IMR-90 (cell line): ENCODE results near the gene TNFRSF9. TPM values are rescaled to one million over a fixed set of nuclear protein-coding genes. Genes with fewer than 3 reads are reported as not detected.

Experiments used
- ATAC-seq: fragments of 200-7000 bp; cut with Tn5 transposase; 2 replicates; pipeline ENCODE4 v1.9.1; 2020; ENCODE audit warnings: low read depth, mild to moderate bottlenecking, moderate library complexity
- BruUV-seq: library from RNA; stranded (reverse); fragments of 400-500 nt; replicated peaks from 2 replicates; lab custom pipeline; 2021; lab: Mats Ljungman, UMichigan
- CTCF ChIA-PET: fragments of 300-600 bp; formaldehyde crosslinking; extraction: SDS; loops from one replicate; lab custom pipeline; 2021; ENCODE audit warnings: antibody characterized with exemption; lab: Yijun Ruan, JAX
- POLR2A ChIA-PET: fragments of 300-600 bp; sonication (Branson Sonifier 250); formaldehyde crosslinking; loops from one replicate; lab custom pipeline; 2022; ENCODE audit warnings: antibody characterized with exemption; ENCODE audit not compliant: unreplicated experiment; lab: Charles Lee
- DNase-seq: peaks from one replicate; pipeline ENCODE4 v3.0.0; 2013
- H2AFZ ChIP-seq: replicated peaks from 2 replicates; pipeline ENCODE3; 2013; ENCODE audit warnings: low read length, mild to moderate bottlenecking; ENCODE audit not compliant: poor library complexity
- H2AK5ac ChIP-seq: 2 replicates; pipeline ENCODE4 v1.6.1; 2013; ENCODE audit warnings: low read depth, low read length, inconsistent platforms
- H2AK9ac ChIP-seq: replicated peaks from 2 replicates; pipeline ENCODE3; 2013; ENCODE audit warnings: mild to moderate bottlenecking, low read depth, low read length, moderate library complexity; ENCODE audit not compliant: poor library complexity
- H2BK120ac ChIP-seq: 2 replicates; pipeline ENCODE4 v1.6.1; 2013; ENCODE audit warnings: low read depth, low read length, inconsistent platforms
- H2BK15ac ChIP-seq: 3 replicates; pipeline ENCODE4 v1.6.1; 2013; ENCODE audit warnings: low read depth, low read length, inconsistent platforms
- H2BK20ac ChIP-seq: 2 replicates; pipeline ENCODE4 v1.6.1; 2013; ENCODE audit warnings: low read depth, mild to moderate bottlenecking, inconsistent platforms, low read length, moderate library complexity
- H2BK5ac ChIP-seq: 2 replicates; pipeline ENCODE4 v1.6.1; 2013; ENCODE audit warnings: mild to moderate bottlenecking, low read depth, low read length, inconsistent platforms; ENCODE audit not compliant: poor library complexity, severe bottlenecking
- H3K14ac ChIP-seq: replicated peaks from 2 replicates; pipeline ENCODE4 v1.6.1; 2013; ENCODE audit warnings: low read depth, low read length, inconsistent platforms
- H3K18ac ChIP-seq: 2 replicates; pipeline ENCODE4 v1.6.1; 2013; ENCODE audit warnings: low read depth, low read length, control low read depth
- H3K23ac ChIP-seq: 2 replicates; pipeline ENCODE4 v1.6.1; 2013; ENCODE audit warnings: low read depth, low read length, inconsistent platforms
- H3K27ac ChIP-seq: 2 replicates; pipeline ENCODE4 v1.5.1; 2013; ENCODE audit warnings: mild to moderate bottlenecking, control low read depth, low read length; ENCODE audit not compliant: insufficient read depth
- H3K27me3 ChIP-seq: 2 replicates; pipeline ENCODE4 v1.6.1; 2013; ENCODE audit warnings: low read length; ENCODE audit not compliant: control insufficient read depth, insufficient read depth
- H3K36me3 ChIP-seq: 2 replicates; pipeline ENCODE4 v1.6.1; 2013; ENCODE audit warnings: low read length, mixed read lengths; ENCODE audit not compliant: control insufficient read depth, insufficient read depth
- H3K4ac ChIP-seq: 2 replicates; pipeline ENCODE4 v1.6.1; 2013; ENCODE audit warnings: low read depth, low read length, inconsistent platforms
- H3K4me1 ChIP-seq: 2 replicates; pipeline ENCODE4 v1.6.1; 2013; ENCODE audit warnings: low read length, mixed read lengths; ENCODE audit not compliant: control insufficient read depth, insufficient read depth
- H3K4me2 ChIP-seq: 2 replicates; pipeline ENCODE4 v1.6.1; 2013; ENCODE audit warnings: low read depth, mild to moderate bottlenecking, control low read depth, low read length, moderate library complexity
- H3K4me3 ChIP-seq: 2 replicates; pipeline ENCODE4 v1.5.1; 2013; ENCODE audit warnings: low read depth, mild to moderate bottlenecking, control low read depth, low read length, moderate library complexity; ENCODE audit not compliant: insufficient read depth
- H3K56ac ChIP-seq: 2 replicates; pipeline ENCODE4 v1.6.1; 2013; ENCODE audit warnings: low read length, inconsistent platforms; ENCODE audit not compliant: insufficient read depth; ENCODE audit errors: extremely low read depth
- H3K79me1 ChIP-seq, 2 experiments: 2 replicates each; pipeline ENCODE4 v1.6.1; 2013; ENCODE audit warnings: low read length in 2 of 2, inconsistent platforms in 1 of 2, low read depth in 1 of 2
- H3K9ac ChIP-seq: 2 replicates; pipeline ENCODE4 v1.6.1; 2013; ENCODE audit warnings: low read depth, low read length, control low read depth
- H3K9me1 ChIP-seq: 2 replicates; pipeline ENCODE4 v1.6.1; 2013; ENCODE audit warnings: low read length, inconsistent platforms; ENCODE audit not compliant: insufficient read depth
- H3K9me3 ChIP-seq: 2 replicates; pipeline ENCODE4 v1.6.1; 2013; ENCODE audit warnings: low read length; ENCODE audit not compliant: control insufficient read depth, insufficient read depth
- H4K20me1 ChIP-seq: 2 replicates; pipeline ENCODE4 v1.6.1; 2013; ENCODE audit warnings: low read length, inconsistent platforms; ENCODE audit not compliant: insufficient read depth
- H4K5ac ChIP-seq: 2 replicates; pipeline ENCODE4 v1.6.1; 2013; ENCODE audit warnings: mild to moderate bottlenecking, low read depth, low read length, control low read depth
- H4K8ac ChIP-seq, 2 experiments: 2 replicates each; pipeline ENCODE4 v1.6.1; 2013; ENCODE audit warnings: low read depth in 2 of 2, low read length in 2 of 2, control low read depth in 1 of 2, inconsistent platforms in 1 of 2
- H4K91ac ChIP-seq: 2 replicates; pipeline ENCODE4 v1.6.1; 2013; ENCODE audit warnings: low read depth, low read length, inconsistent platforms; ENCODE audit not compliant: insufficient read depth
- BHLHE40 ChIP-seq: fragments of 150-350 bp; IDR thresholded peaks from 2 replicates; pipeline ENCODE4 v1.6.1; 2016; ENCODE audit warnings: mild to moderate bottlenecking, low read depth, low read length
- CEBPB ChIP-seq: IDR thresholded peaks from 2 replicates; pipeline ENCODE4 v1.6.1; 2012; ENCODE audit warnings: low read depth, low read length, improper control_type of control experiment
- CHD1 ChIP-seq: IDR thresholded peaks from 2 replicates; pipeline ENCODE4 v1.6.1; 2012; ENCODE audit warnings: low read depth, low read length, improper control_type of control experiment
- CTCF ChIP-seq: conservative IDR thresholded peaks from 2 replicates; pipeline ENCODE4 v1.5.1; 2012; ENCODE audit warnings: mild to moderate bottlenecking, low read depth, low read length, improper control_type of control experiment
- ELK1 ChIP-seq: fragments of 150-350 bp; IDR thresholded peaks from 2 replicates; pipeline ENCODE4 v1.6.1; 2016; ENCODE audit warnings: low read depth, mild to moderate bottlenecking, low read length, moderate library complexity, borderline replicate concordance
- FOS ChIP-seq: fragments of 150-350 bp; IDR thresholded peaks from 2 replicates; pipeline ENCODE4 v1.6.1; 2016; ENCODE audit warnings: low read depth, low read length
- MAFK ChIP-seq: IDR thresholded peaks from 2 replicates; pipeline ENCODE4 v1.6.1; 2012; ENCODE audit warnings: low read depth, low read length, improper control_type of control experiment
- MAZ ChIP-seq: IDR thresholded peaks from 2 replicates; pipeline ENCODE4 v1.6.1; 2012; ENCODE audit warnings: low read depth, mild to moderate bottlenecking, low read length, improper control_type of control experiment, moderate library complexity, borderline replicate concordance
- MXI1 ChIP-seq: IDR thresholded peaks from 2 replicates; pipeline ENCODE4 v1.6.1; 2012; ENCODE audit warnings: low read depth, mild to moderate bottlenecking, low read length, moderate library complexity, borderline replicate concordance
- NFE2L2 ChIP-seq: fragments of 150-350 bp; IDR thresholded peaks from 2 replicates; pipeline ENCODE4 v1.6.1; 2016; ENCODE audit warnings: low read depth, mild to moderate bottlenecking, low read length
- POLR2A ChIP-seq: IDR thresholded peaks from 2 replicates; pipeline ENCODE4 v1.6.1; 2012; ENCODE audit warnings: mild to moderate bottlenecking, low read depth, low read length
- RCOR1 ChIP-seq: IDR thresholded peaks from 2 replicates; pipeline ENCODE4 v1.6.1; 2012; ENCODE audit warnings: mild to moderate bottlenecking, low read length, improper control_type of control experiment; ENCODE audit not compliant: insufficient replicate concordance
- RFX5 ChIP-seq: IDR thresholded peaks from 2 replicates; pipeline ENCODE4 v1.8.0; 2012; ENCODE audit warnings: low read depth, mild to moderate bottlenecking, low read length, moderate library complexity
- SMC3 ChIP-seq: fragments of 150-350 bp; IDR thresholded peaks from 2 replicates; pipeline ENCODE4 v1.6.1; 2016; ENCODE audit warnings: low read depth, mild to moderate bottlenecking, antibody characterized with exemption, low read length, moderate library complexity
- USF2 ChIP-seq: fragments of 150-350 bp; IDR thresholded peaks from 2 replicates; pipeline ENCODE4 v1.6.1; 2017; ENCODE audit warnings: mild to moderate bottlenecking, antibody characterized with exemption, low read length, low read depth
- WGBS, 2 experiments: methylation state at CpG; one replicate each; pipeline versions ENCODE4 v1.1.5 to v1.1.7; 2013; ENCODE audit warnings: missing lambda C conversion rate in 2 of 2; ENCODE audit not compliant: insufficient read length in 1 of 2; ENCODE audit errors: extremely low coverage in 2 of 2; 5-methylcytosine and 5-hydroxymethylcytosine counted together
- dilution Hi-C: fragments of 300-500 bp; cut with HindIII; formaldehyde crosslinking; loops from one replicate; pipeline ENCODE4 v1.14.3; 2018; ENCODE audit warnings: low sequenced_read_pairs; ENCODE audit not compliant: unreplicated experiment
- in situ Hi-C: fragments of 300-500 bp; cut with MboI; formaldehyde crosslinking; loops from 3 replicates; pipeline ENCODE4 v1.14.3; 2019; ENCODE audit warnings: low sequenced_read_pairs, inconsistent platforms, mixed read lengths
- intact Hi-C: fragments of 100-400 bp; cut with micrococcal nuclease; formaldehyde crosslinking; loops from 2 replicates; pipeline ENCODE4 v1.10.0; 2022
- polyA plus RNA-seq, 3 experiments: library from polyadenylated mRNA; depleted of rRNA; stranded (reverse); fragments of >200 nt; gene quantifications; 2 replicates each; pipeline ENCODE4 v1.2.3, GENCODE V29; 2012; ENCODE audit warnings: low replicate concordance in 1 of 3
- total RNA-seq: library from RNA; depleted of rRNA; stranded (reverse); fragments of >200 nt; gene quantifications from 2 replicates; pipeline ENCODE4 v1.2.3, GENCODE V29; 2012

The TNFRSF9 gene
- total and polyA plus RNA-seq, 2 of the 4 experiments (the other 2 are of a cell fraction), result 0.43 to 0.72 TPM

DNA sequence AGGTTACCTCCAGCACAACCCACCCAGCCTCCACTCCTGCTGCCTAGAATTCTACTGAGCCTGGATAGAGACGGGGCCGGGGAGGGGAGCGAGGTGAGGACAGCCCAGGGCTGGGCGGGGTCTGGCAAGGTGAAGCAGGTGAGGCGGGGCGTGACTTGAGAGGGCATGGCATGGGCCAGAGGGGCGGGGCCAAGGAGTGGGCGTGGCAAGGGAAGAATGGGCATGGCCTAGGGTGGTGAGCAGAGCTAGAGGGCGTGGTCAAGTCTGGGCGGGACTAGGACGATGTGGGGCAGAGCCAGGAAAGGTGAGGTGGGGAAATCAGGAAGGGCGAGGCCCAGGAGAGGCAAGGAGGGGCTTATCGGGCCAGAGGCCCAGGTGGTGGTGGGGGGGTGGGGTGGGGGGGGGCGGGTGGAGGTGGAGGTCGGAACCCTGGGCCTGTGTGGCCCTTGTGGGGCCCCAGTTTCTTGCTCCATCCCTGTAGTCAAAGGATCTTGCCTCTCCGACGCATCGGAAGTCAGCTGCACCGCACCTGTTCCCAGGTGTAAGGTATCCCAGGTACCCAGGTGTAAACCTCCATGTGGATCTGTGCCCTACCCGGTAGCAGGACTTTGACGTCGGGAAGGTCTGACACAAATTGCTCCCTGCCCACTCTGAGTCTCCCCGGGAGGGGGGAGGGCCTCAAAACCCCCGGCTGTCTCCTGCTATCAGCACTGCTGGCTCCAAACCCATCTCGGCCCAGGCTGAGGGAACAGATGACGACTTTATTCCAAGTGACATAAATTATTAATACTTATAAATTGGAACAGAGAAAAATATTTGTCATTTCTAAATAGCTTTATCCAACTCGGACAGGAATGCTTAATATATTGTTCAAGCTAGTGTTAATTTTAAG lies 54.9 kb downstream of the TNFRSF9 start:
- POLR2A ChIA-PET, result no interaction called here
- H3K4me3 ChIP-seq, result no peak overlapping the region
- no TSS peak for BruUV-seq
- TF ChIP-seq USF2 (no peak), FOS (no peak), RFX5 (no peak), CEBPB (no peak), RCOR1 (no peak), SMC3 (no peak), BHLHE40 (no peak), POLR2A (no peak), MXI1 (no peak), CHD1 (no peak), ELK1 (no peak), NFE2L2 (no peak), MAZ (no peak), CTCF (no peak), MAFK (no peak)

More for the DNA sequence above, 54.9 kb downstream of the TNFRSF9 start:
- no peak overlapping the region for H4K5ac ChIP-seq
- peak overlapping the region; percentile 21 for H2AFZ ChIP-seq
- CTCF ChIA-PET, result no interaction called here
- H3K4ac ChIP-seq, result no peak overlapping the region
- H3K14ac ChIP-seq, result no peak overlapping the region
- in situ Hi-C loops (no loop called here), dilution Hi-C loops (no loop called here), intact Hi-C loops (no loop called here)
- H3K27ac ChIP-seq, result no peak overlapping the region
- H4K91ac ChIP-seq, result no peak overlapping the region
- no peaks in the 10 kb centered on the region for H3K79me1 ChIP-seq
- H2AK9ac ChIP-seq, result no peak overlapping the region
- no peak overlapping the region for H3K4me2 ChIP-seq
- H2BK15ac ChIP-seq, result no peak overlapping the region
- no peak overlapping the region for H2AK5ac ChIP-seq
- H3K9ac ChIP-seq, result no peak overlapping the region
- no peaks in the 10 kb centered on the region for H4K20me1 ChIP-seq
- H3K9me1 ChIP-seq, result no peaks in the 10 kb centered on the region
- WGBS, 2 experiments, result 23% methylated on average over 7 of the region's 27 CpGs; no CpG with 5 or more reads in 1 of the 2 experiments
- peaks cover 2% of the 10 kb centered on the region; the same call in 1 of the 2 replicates for H3K9me3 ChIP-seq
- H3K4me1 ChIP-seq, result no peaks in the 10 kb centered on the region
- no peak for DNase-seq
- no peak overlapping the region for H3K23ac ChIP-seq
- no peak overlapping the region for H4K8ac ChIP-seq
- no peak overlapping the region for H2BK20ac ChIP-seq
- H2BK5ac ChIP-seq, result no peak overlapping the region
- peaks cover 4% of the 10 kb centered on the region; the same call in 1 of the 2 replicates for H3K27me3 ChIP-seq
- ATAC-seq, result no peak
- no peaks in the 10 kb centered on the region for H3K36me3 ChIP-seq
- no peak overlapping the region for H2BK120ac ChIP-seq
- no peak overlapping the region for H3K56ac ChIP-seq
- H3K18ac ChIP-seq, result no peak overlapping the region
